Measurements from ENCODE around the gene GIMAP8.

DNA sequence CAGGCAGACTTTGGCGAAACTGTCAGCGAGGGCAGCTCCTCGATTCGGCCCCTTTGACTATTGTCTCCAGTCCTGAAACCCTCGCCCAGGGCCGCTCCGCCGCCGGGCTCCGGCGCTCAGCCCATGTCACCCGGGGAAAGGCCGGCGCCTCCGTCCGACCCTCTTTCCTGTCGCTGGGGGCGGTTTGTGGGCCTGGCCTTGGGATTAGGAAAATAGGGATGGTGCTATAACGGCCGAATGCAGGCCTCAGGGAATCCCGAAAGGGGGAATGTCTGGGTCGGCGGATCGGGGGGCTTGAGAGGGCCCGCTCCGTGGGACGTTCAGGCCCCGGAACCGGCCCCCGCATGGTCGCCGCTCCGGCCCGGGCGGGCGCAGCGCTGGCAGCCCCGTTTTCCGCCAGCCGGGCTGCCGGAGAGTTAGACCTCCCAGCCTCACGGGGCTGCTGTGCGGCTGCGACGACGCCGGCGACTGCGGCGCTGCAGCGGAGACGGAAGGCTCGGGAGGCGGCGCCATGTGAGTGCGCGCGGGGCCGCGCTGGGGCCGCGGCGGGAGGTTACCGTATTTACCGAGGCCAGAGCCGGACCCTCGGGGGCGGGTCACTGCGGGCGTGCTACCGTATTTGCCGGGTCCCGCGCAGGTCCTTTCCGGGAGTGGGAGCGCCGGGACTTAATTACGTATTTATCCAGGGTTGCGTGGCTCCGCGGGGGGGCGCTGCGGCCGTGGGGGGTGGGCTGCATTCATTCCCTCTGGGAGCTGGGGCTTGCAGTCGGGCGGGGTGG, 45.4 kb upstream of the GIMAP8 start:
- TF ChIP-seq, protein P1, sequence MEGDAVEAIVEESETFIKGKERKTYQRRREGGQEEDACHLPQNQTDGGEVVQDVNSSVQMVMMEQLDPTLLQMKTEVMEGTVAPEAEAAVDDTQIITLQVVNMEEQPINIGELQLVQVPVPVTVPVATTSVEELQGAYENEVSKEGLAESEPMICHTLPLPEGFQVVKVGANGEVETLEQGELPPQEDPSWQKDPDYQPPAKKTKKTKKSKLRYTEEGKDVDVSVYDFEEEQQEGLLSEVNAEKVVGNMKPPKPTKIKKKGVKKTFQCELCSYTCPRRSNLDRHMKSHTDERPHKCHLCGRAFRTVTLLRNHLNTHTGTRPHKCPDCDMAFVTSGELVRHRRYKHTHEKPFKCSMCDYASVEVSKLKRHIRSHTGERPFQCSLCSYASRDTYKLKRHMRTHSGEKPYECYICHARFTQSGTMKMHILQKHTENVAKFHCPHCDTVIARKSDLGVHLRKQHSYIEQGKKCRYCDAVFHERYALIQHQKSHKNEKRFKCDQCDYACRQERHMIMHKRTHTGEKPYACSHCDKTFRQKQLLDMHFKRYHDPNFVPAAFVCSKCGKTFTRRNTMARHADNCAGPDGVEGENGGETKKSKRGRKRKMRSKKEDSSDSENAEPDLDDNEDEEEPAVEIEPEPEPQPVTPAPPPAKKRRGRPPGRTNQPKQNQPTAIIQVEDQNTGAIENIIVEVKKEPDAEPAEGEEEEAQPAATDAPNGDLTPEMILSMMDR (IDR thresholded peaks at IDR 0.05): no peak
- peak in 1 of 2 donors; percentile 33 for TF ChIP-seq POLR2AphosphoS5 (IDR thresholded peaks at IDR 0.05; ENCODE audit: insufficient read depth in 1 of 2, low read depth in 1 of 2)

All from vagina (tissue), 2 donors.